ENCODE measurements around the gene SEPHS2.
A peak's percentile ranks its signal among the peaks of the same experiment; 100 is the strongest.
"Not testable (repeated sequence)": the region's sequence is repeated elsewhere in the genome, so short reads cannot be mapped to it uniquely, and the experiment has no call there.

The SEPHS2 gene

GRCh38 chr16:30397056-30397455, 48.6 kb downstream of the SEPHS2 start:
- DNase-seq: no peak

- not testable (repeated sequence) for DNase-seq
Measured at GRCh38 chr16:30396627-30397026, 49.0 kb downstream of the SEPHS2 start.

GRCh38 chr16:30395992-30396585, 49.6 kb downstream of the SEPHS2 start:
- no peak for DNase-seq

GRCh38 chr16:30395155-30395991, 50.3 kb downstream of the SEPHS2 start, which contains the start of gene ZNF48:
Gene ZNF48 (plus strand): TSS chr16:30395420. CDS start chr16:30395795, 375 bp downstream.
- peak; percentile 40 to 71 for DNase-seq

- no peak for DNase-seq
Measured at GRCh38 chr16:30394592-30395154, 51.0 kb downstream of the SEPHS2 start.

Data from stimulated activated CD4-positive, alpha-beta T cell treated with anti-CD3 and anti-CD28 coated beads, Interleukin-4, amount 100 ng/mL, for 4 hours (primary cell).